Neuronal stem cell (in vitro differentiated cells): ENCODE measurements around the gene ARF3.

Experiments
- DNase-seq: peaks from one replicate; pipeline ENCODE4 v3.0.0-alpha.2; 2013; ENCODE audit warnings: low spot score
- H2AFZ ChIP-seq: one replicate; pipeline ENCODE4 v1.6.1; 2013; ENCODE audit warnings: mild to moderate bottlenecking, low read length, inconsistent platforms
- H2AK5ac ChIP-seq: 2 replicates; pipeline ENCODE4 v1.6.1; 2013; ENCODE audit warnings: low read depth, mild to moderate bottlenecking, inconsistent platforms, low read length, moderate library complexity, mixed read lengths
- H2BK120ac ChIP-seq: 2 replicates; pipeline ENCODE4 v1.6.1; 2013; ENCODE audit warnings: low read depth, mild to moderate bottlenecking, inconsistent platforms, low read length, moderate library complexity, mixed read lengths
- H2BK12ac ChIP-seq: one replicate; pipeline ENCODE4 v1.6.1; 2013; ENCODE audit warnings: low read length, inconsistent platforms
- H2BK15ac ChIP-seq: 2 replicates; pipeline ENCODE4 v1.6.1; 2013; ENCODE audit warnings: mild to moderate bottlenecking, low read length, inconsistent platforms, mixed read lengths
- H2BK5ac ChIP-seq: one replicate; pipeline ENCODE4 v1.6.1; 2013; ENCODE audit warnings: inconsistent platforms, mild to moderate bottlenecking, low read length, moderate library complexity
- H3K14ac ChIP-seq: one replicate; pipeline ENCODE4 v1.6.1; 2013; ENCODE audit warnings: low read length, inconsistent platforms
- H3K18ac ChIP-seq: 2 replicates; pipeline ENCODE4 v1.6.1; 2013; ENCODE audit warnings: low read length, inconsistent platforms
- H3K23ac ChIP-seq: 2 replicates; pipeline ENCODE4 v1.6.1; 2013; ENCODE audit warnings: low read depth, mild to moderate bottlenecking, mixed read lengths, low read length, inconsistent platforms; ENCODE audit not compliant: poor library complexity
- H3K27ac ChIP-seq: replicated peaks from 3 replicates; pipeline ENCODE4 v1.5.1; 2013; ENCODE audit warnings: low read length, inconsistent platforms
- H3K27me3 ChIP-seq, 3 experiments: 2 replicates each; pipeline ENCODE4 v1.6.1; 2013; ENCODE audit warnings: low read length in 3 of 3, mild to moderate bottlenecking in 2 of 3, inconsistent platforms in 1 of 3, low read depth in 1 of 3, mixed read lengths in 1 of 3, moderate library complexity in 1 of 3; ENCODE audit not compliant: control insufficient read depth in 3 of 3, insufficient read depth in 3 of 3
- H3K36me3 ChIP-seq, 2 donors: replicated peaks in 1 of 2; 2 replicates each; pipeline ENCODE4 v1.6.1; 2013; ENCODE audit warnings: low read length in 2 of 2; ENCODE audit not compliant: control insufficient read depth in 2 of 2, insufficient read depth in 2 of 2
- H3K4ac ChIP-seq: 2 replicates; pipeline ENCODE4 v1.6.1; 2013; ENCODE audit warnings: inconsistent platforms, mild to moderate bottlenecking, low read length, moderate library complexity
- H3K4me1 ChIP-seq, 2 donors: 1 replicate in 1 of 2; 2 replicates in 1 of 2; pipeline ENCODE4 v1.6.1; 2013; ENCODE audit warnings: low read length in 2 of 2, low read depth in 1 of 2; ENCODE audit not compliant: control insufficient read depth in 2 of 2, insufficient read depth in 1 of 2
- H3K4me2 ChIP-seq: one replicate; pipeline ENCODE4 v1.6.1; 2013; ENCODE audit warnings: mild to moderate bottlenecking, low read length, inconsistent platforms; ENCODE audit not compliant: insufficient read depth, poor library complexity, severe bottlenecking
- H3K4me3 ChIP-seq, 2 donors: 2 replicates each; pipeline ENCODE4 v1.5.1; 2013; ENCODE audit warnings: low read length in 2 of 2, mild to moderate bottlenecking in 2 of 2, inconsistent platforms in 1 of 2, moderate library complexity in 1 of 2
- H3K79me1 ChIP-seq: one replicate; pipeline ENCODE4 v1.6.1; 2013; ENCODE audit warnings: low read depth, mild to moderate bottlenecking, inconsistent platforms, low read length, moderate library complexity
- H3K9ac ChIP-seq: one replicate; pipeline ENCODE4 v1.6.1; 2013; ENCODE audit warnings: mild to moderate bottlenecking, low read depth, low read length, inconsistent platforms; ENCODE audit not compliant: poor library complexity
- H3K9me3 ChIP-seq, 2 donors: replicated peaks in 1 of 2; 2 replicates each; pipeline versions ENCODE3 to v1.6.1; 2013; ENCODE audit warnings: low read length in 2 of 2, mild to moderate bottlenecking in 2 of 2, inconsistent platforms in 1 of 2, low read depth in 1 of 2, mixed read lengths in 1 of 2, moderate library complexity in 1 of 2; ENCODE audit not compliant: control insufficient read depth in 2 of 2, insufficient read depth in 1 of 2
- H4K8ac ChIP-seq: one replicate; pipeline ENCODE4 v1.6.1; 2013; ENCODE audit warnings: low read depth, mild to moderate bottlenecking, inconsistent platforms, low read length, moderate library complexity
- H4K91ac ChIP-seq: one replicate; pipeline ENCODE4 v1.6.1; 2013; ENCODE audit warnings: low read length, low read depth, mild to moderate bottlenecking, inconsistent platforms; ENCODE audit not compliant: poor library complexity
- WGBS, 2 donors: extraction: QIAGEN DNeasy Blood & Tissue Kit; methylation state at CpG; one replicate each; pipeline ENCODE4 v1.1.7; 2013; ENCODE audit warnings: missing lambda C conversion rate in 2 of 2, mixed read lengths in 1 of 2; ENCODE audit not compliant: insufficient read length in 2 of 2, insufficient replicate concordance in 1 of 2; ENCODE audit errors: extremely low coverage in 2 of 2; 5-methylcytosine and 5-hydroxymethylcytosine counted together

The ARF3 gene

GRCh38 chr12:48991247-48992050 is 34.2 kb upstream of the ARF3 start:
- Histone ChIP-seq H3K36me3 (no peaks in the 10 kb centered on the region), H2AK5ac (no peak overlapping the region), H3K4ac (no peak overlapping the region), H3K14ac (no peak overlapping the region), H2BK120ac (no peak overlapping the region), H3K27me3 (peaks cover 31 to 77% (median 62%) of the 10 kb centered on the region in 3 experiments), H2BK12ac (no peak overlapping the region), H3K9me3 (no peaks in the 10 kb centered on the region), H3K27ac (no peak overlapping the region), H3K18ac (no peak overlapping the region), H3K4me1 (peaks cover 7 to 14% of the 10 kb centered on the region in 2 donors), H2BK5ac (no peak overlapping the region), H3K4me3 (no peak overlapping the region), H2AFZ (no peak overlapping the region), H3K23ac (no peak overlapping the region), H3K79me1 (no peaks in the 10 kb centered on the region), H2BK15ac (no peak overlapping the region), H4K8ac (no peak overlapping the region), H4K91ac (no peak overlapping the region), H3K4me2 (no peak overlapping the region), H3K9ac (no peak overlapping the region)
- WGBS, 2 donors, result no CpG with 5 or more reads among the region's 8 CpGs
- no peak for DNase-seq

- H3K9me3 ChIP-seq, result no peaks in the 10 kb centered on the region
- H3K27me3 ChIP-seq, result peaks cover 28 to 77% (median 62%) of the 10 kb centered on the region in 3 experiments
- no peak overlapping the region for H3K4me2 ChIP-seq
- no peak overlapping the region for H2BK5ac ChIP-seq
- no peak for DNase-seq
- H2BK120ac ChIP-seq, result no peak overlapping the region
- peaks cover 15% of the 10 kb centered on the region in 2 donors for H3K4me1 ChIP-seq
- H3K79me1 ChIP-seq, result no peaks in the 10 kb centered on the region
- no peak overlapping the region for H3K9ac ChIP-seq
- H3K14ac ChIP-seq, result no peak overlapping the region
- H2AK5ac ChIP-seq, result no peak overlapping the region
- H3K4me3 ChIP-seq, result no peak overlapping the region
- no peaks in the 10 kb centered on the region for H3K36me3 ChIP-seq
- no peak overlapping the region for H2BK12ac ChIP-seq
- H4K8ac ChIP-seq, result no peak overlapping the region
- no peak overlapping the region for H3K23ac ChIP-seq
- H3K27ac ChIP-seq, result no peak overlapping the region
- H3K4ac ChIP-seq, result no peak overlapping the region
- H2AFZ ChIP-seq, result no peak overlapping the region
- H4K91ac ChIP-seq, result no peak overlapping the region
- H2BK15ac ChIP-seq, result no peak overlapping the region
- no peak overlapping the region for H3K18ac ChIP-seq
Observed at GRCh38 chr12:48990552-48990951, 33.3 kb upstream of the ARF3 start.

- no peak overlapping the region for H3K23ac ChIP-seq
- H3K14ac ChIP-seq, result no peak overlapping the region
- H3K9ac ChIP-seq, result no peak overlapping the region
- no peak overlapping the region for H4K8ac ChIP-seq
- H4K91ac ChIP-seq, result no peak overlapping the region
- H3K4me3 ChIP-seq, result no peak overlapping the region
- H3K9me3 ChIP-seq, result no peaks in the 10 kb centered on the region
- H3K79me1 ChIP-seq, result no peaks in the 10 kb centered on the region
- H2BK5ac ChIP-seq, result no peak overlapping the region
- H3K27ac ChIP-seq, result no peak overlapping the region
- H3K4me2 ChIP-seq, result no peak overlapping the region
- no peak overlapping the region for H2AK5ac ChIP-seq
- H3K18ac ChIP-seq, result no peak overlapping the region
- peak; percentile 78 for DNase-seq
- H2BK15ac ChIP-seq, result no peak overlapping the region
- no peak overlapping the region for H2AFZ ChIP-seq
- H2BK12ac ChIP-seq, result no peak overlapping the region
- no peak overlapping the region for H3K4ac ChIP-seq
- peaks cover 14 to 18% of the 10 kb centered on the region in 2 donors for H3K4me1 ChIP-seq
- no peak overlapping the region for H2BK120ac ChIP-seq
- no CpG with 5 or more reads among the region's 16 CpGs for WGBS, 2 donors
- no peaks in the 10 kb centered on the region for H3K36me3 ChIP-seq
- H3K27me3 ChIP-seq, result peaks cover 28 to 78% (median 69%) of the 10 kb centered on the region in 3 experiments
Observed at GRCh38 chr12:48988030-48988649, 30.9 kb upstream of the ARF3 start.

DNA sequence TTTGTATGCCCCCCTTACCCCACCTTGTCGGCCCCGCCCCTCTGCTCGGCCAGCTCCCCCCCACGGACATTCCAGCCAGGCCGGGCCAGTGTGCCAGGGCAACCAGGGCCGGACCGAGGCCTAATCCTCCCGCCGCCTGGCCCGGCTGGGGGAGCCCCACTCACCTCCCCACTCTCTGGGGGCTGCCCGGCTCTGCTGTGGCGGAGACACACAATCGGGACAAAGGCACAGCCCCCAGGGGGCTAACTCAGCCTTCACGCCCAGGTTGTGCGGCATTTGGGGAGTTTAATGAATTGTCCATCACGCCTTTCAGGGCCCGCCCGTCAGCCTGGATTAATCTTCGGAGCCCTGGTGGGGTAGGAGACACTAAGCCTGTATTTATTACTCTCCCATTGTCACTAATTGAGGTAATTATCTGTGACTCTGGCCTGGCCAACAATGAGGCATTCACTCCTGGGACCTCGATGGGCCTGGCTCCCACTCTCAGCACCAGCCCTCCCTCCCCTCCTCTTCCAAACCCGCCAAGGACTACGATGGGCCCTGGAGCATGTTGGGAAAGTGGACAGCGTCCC is 29.5 kb upstream of the ARF3 start:
- peaks cover 14 to 18% of the 10 kb centered on the region in 2 donors for H3K4me1 ChIP-seq
- no peak overlapping the region for H3K9ac ChIP-seq
- no peak overlapping the region for H3K27ac ChIP-seq
- no peak overlapping the region for H4K91ac ChIP-seq
- H4K8ac ChIP-seq, result no peak overlapping the region
- no peaks in the 10 kb centered on the region for H3K9me3 ChIP-seq
- H2AK5ac ChIP-seq, result no peak overlapping the region
- no peak overlapping the region for H3K14ac ChIP-seq
- no peak overlapping the region for H2BK12ac ChIP-seq
- H2BK15ac ChIP-seq, result no peak overlapping the region
- H3K27me3 ChIP-seq, result peaks cover 35 to 86% (median 77%) of the 10 kb centered on the region in 3 experiments
- no peaks in the 10 kb centered on the region for H3K36me3 ChIP-seq
- H3K4me2 ChIP-seq, result peak overlapping the region; percentile 27
- H3K4me3 ChIP-seq, result no peak overlapping the region
- no peaks in the 10 kb centered on the region for H3K79me1 ChIP-seq
- DNase-seq, result peak; percentile 93
- no peak overlapping the region for H3K23ac ChIP-seq
- WGBS, 2 donors, result no CpG with 5 or more reads among the region's 23 CpGs
- no peak overlapping the region for H2BK5ac ChIP-seq
- H2AFZ ChIP-seq, result peak overlapping the region; percentile 83
- no peak overlapping the region for H3K18ac ChIP-seq
- H2BK120ac ChIP-seq, result no peak overlapping the region
- H3K4ac ChIP-seq, result no peak overlapping the region
